NCI-H1417 treated with DMSO at 0.1 percent for 48 hours (cell line): Measurements from ENCODE around the gene IGFBP6.
"Not testable (repeated sequence)": the region's sequence is repeated elsewhere in the genome, so short reads cannot be mapped to it uniquely, and the experiment has no call there.

ENCODE experiments used
- DNase-seq: peaks from one replicate; lab custom pipeline; 2025; lab: John Stamatoyannopoulos, UW

IGFBP6 gene

DNA sequence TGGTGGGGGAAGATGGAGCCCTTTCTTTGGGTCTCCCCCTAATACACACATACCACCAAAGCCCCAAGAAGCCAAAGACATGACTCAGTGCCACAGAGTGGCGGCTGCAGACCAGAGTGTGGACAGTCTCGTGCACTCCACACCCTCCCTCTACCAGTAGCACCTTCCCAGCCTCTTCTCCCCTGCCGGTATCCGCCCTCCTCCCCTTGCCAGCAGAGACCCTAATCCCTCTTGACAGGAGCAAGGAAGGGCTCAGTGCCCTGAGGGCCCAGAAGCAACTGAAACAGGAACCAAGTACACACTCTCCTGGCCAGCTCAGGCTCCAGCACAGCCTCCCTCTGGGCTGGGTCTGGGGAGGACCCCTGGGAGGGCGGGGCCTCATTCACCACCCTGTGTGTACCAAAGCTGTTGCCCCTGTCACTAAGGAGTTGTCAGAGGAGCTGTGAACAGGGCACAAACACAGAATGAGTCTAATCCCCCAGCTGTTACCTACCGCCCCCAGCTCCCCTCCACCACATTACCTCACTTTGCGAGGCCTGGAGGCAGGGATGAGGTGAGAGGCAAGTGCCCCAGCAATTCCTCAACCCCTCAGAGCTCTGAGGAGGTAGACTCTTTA lies 26.5 kb upstream of the IGFBP6 start:
- no peak for DNase-seq

DNA sequence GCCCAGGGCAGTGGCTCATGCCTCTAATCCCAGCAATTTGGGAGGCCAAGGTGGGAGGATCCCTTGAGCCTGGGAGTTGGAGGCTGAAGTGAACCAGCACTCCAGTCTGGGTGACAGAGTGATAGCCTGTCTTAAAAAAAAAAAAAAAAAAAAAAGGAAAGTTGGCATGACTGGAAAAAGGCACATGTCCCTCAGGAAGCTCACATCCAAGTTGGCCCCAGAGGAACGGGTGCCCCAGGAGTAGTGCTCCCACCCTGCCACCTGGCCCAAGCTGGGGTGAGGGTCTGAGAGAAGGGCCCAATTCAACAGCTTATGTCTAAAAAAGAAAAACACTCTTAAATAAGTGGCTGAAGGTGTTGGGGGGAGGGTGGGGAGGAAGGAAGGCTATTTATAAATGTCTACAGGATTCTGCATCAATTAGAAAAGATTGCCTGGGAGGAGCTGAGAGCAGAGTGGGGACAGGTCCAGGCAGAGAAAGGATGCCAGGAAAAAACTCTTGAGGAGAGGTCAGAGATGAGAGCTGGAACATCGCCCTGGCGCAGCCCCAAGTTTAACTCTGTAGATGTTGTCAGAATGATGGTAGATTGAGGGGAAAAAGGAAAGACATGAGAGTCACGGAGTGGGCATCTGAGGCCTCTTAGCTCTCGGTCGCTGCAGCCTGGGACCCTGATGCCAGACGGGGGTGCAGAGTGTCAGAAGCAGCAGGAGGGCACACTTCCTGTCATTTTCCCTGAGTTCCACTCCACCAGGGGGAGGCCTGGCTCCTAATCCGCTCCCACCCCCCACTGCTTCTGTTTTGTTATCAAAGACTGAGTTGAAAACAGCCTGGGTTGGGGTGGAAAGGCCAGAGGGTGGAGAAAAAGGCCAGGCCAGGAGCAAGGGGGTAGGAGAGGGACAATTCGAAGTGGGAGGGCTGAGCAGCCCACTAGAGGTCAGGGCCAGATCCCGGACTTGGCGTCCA lies 25.6 kb upstream of the IGFBP6 start:
- no peak for DNase-seq

DNA sequence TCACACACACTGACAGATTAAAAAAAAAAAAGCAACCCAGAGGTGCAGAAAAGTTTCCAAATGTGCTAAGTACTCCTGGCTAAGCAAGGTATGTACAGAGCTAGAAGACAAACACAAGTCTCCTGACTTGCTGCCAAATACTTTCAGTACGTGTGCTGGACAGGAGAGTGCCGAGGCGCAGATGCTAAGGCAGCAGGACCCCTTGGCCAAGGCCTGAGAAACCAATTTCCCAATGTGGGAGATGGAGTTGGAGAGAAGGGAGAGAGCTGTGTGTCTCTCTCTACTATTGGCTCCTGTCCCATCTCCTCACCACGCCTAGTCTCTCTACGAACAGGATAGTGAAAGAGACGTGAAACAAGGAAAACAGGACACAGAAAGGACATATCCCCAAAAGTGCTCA lies 23.6 kb upstream of the IGFBP6 start:
- no peak for DNase-seq

DNA sequence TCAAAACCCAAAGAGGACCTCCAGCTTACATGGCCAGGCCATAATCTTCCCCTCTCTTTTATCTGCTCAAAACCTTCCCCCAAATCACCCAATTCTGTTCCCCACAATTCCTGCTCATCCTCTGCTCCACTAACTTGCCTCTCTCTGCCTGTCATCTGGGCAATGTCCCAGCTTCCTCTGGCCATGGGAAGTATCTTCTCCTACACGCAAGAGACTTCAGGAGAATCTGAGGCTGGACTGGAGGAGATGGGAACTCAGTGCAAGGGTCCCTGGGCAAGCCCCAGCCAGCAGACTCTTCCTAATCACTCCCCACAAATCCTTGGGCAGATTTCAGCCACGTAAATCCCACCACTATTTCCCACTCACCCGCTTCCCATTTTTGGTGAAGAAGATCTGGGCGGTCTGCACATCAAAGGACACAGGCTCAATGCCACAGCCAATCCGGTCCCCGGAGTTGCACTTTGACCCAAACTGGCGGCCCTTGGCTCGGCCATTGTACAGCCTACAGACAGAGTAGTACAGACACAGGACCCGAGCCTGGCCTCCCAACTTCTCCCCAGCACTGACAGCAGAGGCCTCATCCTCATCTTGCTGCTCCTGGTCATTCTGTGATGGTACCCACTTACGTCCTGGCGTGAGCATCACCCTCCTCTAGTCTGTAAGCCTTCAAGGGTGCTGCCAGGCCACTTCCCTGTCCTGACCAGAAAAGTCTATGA lies 23.0 kb upstream of the IGFBP6 start:
- DNase-seq: no peak

DNA sequence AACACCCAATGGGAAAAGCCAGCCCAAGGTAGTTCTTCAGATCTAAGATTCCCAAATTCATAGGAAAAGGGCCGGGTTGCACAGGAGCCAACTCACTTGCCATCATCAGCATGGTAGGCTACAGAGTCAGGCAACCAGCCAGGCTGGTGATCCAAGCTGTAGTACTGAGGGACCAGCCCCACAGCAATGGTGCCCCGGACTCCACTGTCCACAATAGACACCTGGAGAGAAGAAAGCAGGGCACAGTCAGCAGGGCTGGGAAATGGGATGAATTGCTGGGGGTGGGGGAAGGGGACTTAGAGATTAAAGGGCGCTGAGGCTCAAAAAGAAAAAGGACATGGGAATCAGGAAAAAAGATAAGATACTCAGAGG lies 22.5 kb upstream of the IGFBP6 start:
- no peak for DNase-seq

DNA sequence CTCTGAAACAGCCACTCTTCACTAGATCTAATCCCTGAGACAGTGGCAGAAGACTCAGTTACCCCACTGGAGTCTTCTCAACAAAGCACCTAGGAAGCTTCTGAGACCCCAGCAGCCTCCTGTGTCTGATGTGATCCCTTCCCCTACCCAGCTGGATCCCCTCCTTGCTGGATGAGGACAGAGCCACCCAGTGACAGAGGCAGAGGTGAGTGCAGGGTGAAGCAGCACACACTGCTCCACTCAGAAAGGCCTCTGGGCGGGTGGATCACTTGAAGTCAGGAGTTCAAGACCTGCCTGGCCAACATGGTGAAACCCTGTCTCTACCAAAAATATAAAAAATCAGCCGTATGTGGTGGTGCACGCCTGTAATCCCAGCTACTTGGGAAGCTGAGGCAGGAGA lies 21.0 kb upstream of the IGFBP6 start:
- DNase-seq: no peak

DNA sequence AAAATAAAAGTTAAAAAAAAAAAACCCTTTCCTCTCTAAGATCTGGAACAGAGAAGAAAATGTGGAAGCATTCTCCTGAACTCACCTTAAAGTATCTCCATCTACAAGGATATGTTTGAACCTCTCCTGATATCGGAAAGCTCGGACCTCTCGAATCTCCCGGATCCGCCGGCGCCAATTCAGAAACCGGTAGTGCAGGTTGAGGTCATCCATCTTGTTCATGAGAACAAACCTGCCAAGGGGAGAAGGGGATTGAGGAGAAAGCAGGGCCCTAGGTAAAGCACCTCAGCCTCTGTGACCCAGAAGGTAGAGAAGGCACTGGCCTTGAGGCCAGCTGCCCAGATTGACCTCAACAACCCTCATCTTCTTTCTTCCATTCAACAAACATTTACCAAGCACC lies 20.4 kb upstream of the IGFBP6 start:
- no peak for DNase-seq

DNA sequence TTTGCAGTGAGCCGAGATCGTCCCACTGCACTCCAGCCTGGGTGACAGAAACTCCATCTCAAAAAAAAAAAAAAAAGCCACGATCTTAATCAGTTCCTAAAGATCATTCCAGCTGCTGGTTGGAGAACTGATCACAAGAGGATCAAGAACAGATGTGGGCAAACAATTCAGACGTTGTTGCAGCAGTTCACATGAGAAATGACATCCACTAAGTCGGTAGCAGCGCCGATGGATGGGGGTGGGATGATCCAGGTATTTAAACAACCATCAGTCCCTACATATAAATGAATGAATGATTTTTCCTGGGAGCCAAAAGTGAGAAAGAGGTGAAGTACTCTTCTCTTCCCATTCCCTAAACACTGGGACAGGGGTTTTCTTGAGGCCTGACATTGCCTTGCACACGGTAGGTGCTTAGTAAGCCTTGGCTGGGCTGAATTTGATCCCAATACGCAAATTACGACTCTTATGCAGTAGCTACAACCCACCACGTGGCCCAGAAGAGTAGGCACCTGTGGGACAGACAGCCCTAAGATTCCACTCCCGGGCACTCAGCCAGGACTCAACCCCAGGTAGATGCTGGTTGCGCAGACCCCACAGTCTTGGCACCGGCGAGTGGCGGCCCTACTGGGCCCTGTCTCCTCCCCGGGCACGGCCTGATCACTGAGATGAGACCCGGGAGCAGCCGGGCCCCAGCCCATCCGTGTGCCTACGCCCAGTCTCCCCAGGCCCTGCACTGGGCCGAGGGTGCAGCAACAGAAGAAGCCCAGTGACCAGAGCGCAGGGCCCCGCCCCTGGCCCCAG lies 18.8 kb upstream of the IGFBP6 start:
- DNase-seq: no peak

DNA sequence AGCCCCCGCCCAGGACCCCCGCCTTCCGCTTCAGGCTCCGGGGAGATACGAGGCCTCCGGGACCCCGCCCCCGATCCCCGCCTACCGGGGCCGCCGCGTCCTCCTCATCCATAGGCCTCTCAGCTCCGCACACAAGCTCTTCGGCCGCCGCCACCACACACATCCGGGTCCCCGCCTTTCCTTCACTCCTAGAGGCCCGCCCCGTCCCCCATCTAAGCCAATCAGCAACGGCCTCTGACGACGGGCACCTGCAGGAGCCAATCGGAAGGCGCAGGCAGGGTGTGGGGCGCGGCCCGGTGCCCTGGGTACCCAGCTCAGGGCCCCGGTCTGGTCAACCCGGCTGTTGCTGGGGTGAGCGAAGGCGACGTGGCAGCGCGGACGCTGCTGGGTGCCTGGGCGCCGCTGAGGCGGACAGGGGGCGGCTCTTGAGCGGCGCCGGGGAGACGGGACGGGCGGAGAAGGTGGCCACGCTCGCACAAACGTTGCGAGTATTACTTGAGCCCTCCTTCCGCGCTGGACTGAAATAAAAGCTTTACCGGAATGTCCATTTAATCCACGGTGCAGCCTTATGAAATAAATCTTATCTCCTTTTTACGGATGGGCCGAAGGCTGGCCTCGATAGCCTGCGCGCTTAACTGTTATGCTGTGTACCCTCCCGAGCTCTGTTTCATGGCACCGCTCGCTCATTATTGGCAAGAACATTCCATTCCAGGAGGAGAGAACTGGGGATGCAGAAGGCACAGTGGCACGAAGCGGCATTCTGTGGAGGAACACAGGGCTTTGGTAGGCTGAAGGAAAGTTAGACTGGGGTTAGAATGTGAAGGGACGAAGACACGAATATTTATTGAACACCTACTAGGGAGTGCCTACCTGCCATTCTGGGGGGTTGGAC lies 18.0 kb upstream of the IGFBP6 start, which contains the start of gene SPRYD3:
TSS of gene SPRYD3 (minus strand) at position 165 of the 892 bp plus-strand sequence. CDS start at position 108, 57 bp downstream.
- peak; percentile 92 for DNase-seq

DNA sequence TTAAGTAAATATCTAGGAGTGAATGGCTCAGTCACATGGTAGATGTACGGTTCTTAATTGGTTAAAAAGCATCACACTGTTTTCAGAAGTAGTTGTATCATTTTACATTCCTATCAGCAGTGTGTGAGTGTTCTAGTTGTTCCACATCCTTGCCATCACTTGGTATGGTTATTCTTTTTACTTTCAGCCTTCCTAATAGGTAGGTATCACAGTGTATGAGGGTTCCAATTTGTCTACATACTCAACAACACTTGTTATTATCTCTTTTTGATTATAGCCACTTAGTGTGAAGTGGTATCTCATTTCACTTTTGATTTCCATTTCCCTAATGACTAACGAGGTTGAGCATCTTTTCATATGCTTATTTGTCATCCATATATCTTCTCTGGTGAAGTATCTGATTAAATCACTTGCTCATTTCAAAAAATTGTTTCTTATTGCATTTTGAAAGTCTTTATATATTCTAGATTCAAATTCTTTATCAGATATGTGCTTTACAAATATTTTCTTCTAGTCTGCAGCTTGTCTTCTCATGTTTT lies 14.8 kb upstream of the IGFBP6 start:
- no peak for DNase-seq

DNA sequence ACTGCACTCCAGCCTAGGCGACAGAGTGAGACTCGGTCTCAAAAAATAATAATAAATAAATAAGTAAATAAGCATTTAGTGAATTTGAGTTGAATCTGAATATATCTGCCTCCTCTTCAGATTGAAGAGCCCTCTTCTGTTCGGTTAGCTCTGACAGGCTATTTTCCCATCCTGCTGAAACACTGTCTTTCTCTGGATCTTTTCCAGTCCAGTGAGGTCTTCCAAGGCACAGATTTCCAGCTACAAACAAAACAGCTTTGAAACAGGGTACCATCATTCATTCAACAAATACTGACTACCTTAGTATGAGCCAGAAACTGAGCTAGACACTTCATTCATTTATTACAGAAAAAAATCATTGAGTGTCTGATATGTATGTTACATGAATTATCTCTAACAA lies 11.1 kb upstream of the IGFBP6 start:
- DNase-seq: no peak

DNA sequence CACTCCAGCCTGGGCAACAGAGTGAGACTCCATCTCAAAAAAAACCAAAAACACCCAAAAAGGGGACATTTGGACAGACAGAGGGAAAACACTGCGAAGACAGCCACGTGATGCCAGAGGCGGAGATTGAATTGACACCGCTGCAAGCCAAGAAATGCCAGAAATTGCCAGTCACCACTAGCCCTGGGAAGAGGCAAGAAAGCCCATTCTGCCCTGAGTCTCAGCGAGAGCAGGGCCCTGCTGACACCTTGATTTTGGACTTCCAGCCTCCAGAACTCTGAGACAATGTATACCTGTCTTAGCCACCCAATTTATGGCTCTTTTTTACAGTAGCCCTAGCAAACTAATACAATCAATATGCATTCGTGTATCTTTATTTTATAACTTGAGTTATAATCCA lies 7.4 kb upstream of the IGFBP6 start:
- DNase-seq: no peak

DNA sequence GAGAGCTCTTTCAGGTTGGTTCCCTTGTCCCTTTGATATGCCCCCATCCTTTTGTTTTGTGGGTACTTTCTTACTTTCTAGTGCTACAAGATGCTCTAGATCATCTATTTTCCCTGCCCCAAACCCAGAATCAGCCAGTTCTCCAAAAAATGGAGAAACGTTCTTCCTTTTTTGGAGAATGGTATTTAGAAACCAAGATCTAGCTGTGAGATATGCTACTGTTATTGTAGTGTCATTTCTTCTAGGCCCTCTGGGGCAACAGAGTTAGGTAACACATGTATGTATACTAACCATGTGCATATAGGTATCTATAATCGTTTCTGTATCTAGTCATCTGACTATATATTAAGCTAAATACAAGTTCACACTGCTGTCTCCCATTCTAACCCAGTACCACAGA lies 6.9 kb upstream of the IGFBP6 start:
- DNase-seq: no peak

DNA sequence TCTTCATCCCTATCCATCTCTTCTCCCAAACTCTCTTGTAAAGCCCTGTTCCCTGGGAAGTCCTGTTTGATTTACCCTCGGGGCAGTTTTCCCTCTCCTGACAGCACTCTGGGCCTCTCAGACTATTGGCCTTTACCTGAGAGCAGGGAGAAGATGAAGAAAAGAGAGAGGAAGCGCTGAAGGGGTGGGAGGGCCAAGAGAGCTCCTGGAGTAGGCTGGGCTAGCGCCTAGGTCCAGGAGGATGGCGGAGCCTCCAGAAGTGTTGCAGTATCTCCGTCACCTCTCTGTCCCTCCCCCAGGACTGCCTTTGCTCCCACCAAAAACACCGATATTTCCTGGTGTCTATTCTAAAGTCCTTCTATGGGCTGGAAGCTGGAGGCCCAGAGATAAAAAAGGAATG lies 5.7 kb upstream of the IGFBP6 start:
- no peak for DNase-seq

DNA sequence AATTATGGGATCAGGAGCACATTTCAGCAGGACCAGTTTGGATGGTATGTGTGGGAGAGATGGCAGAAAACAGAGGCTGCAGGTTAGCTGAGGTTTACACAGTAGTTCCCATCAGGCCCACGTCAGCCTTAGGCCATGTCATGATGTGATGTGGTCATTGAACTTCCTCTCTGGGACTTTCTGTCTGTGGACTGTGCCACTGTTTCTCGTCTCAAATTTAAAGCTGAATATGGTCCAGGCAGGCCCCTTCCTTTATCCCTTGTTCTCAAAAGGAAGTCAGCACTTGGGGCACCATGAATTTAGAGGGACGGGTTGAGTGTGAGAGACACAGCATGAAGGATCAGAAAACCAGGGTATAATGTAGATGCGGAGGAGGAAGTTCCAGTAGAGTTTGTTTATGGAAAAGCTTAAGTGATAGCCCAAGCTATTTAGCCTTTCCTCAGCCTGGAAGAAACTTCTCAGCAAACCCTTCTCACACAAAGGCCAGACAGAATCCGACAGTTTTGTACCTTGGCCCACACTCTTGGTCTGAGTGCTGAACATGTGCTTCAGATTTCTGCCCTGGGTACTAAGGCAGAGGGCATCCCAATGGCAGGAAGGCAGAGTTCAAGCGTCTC lies 3.6 kb upstream of the IGFBP6 start:
- DNase-seq: no peak

DNA sequence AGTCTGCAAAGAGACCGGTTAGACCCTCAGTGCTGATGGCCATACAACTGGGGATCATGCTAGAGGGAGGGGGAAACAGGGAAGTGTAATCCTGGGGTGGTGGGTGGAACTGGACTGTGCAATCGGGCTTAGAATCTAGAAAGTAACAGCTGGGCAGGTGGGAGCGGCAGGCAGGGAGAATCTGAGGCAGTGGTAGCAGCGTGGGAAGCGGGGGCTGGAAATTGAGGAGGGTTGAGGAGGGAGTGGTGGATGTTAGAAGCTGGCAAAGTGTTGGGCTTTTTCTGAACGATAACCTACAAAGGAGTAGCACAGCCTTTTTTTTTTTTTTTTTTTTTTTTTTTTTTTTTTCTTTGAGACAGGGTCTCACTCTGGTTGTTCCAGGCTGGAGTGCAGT lies 3.1 kb upstream of the IGFBP6 start:
- no peak for DNase-seq

DNA sequence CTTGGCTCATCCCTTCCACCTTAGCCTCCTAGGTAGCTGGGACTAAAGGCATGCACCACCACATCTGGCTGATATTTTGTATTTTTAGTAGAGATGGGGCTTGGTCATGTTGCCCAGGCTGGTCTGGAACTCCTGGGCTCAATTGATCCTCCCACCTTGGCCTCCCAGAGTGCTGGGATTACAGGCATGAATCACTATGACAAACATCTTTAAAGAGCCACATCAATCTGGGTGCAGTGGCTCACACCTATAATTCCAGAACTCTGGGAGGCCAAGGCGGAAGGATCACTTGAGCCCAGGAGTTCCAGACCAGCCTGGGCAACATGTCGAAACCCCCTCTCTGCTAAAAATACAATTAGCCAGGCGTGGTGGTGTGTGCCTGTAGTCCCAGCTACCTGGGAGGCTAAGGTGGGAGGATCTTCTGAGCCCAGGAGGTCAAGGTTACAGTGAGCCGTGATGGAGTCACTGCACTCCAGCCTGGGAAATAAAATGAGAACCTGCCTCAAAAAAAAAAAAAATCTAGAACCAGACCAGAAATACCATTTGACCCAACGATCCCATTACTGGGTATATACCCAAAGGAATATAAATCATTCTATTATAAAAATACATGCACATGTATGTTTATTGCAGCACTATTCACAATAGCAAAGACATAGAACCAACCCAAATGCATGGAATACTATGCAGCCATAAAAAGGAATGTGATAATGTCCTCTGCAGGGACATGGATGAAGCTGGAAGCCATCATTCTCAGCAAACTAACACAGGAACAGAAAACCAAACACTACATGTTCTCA lies 2.5 kb upstream of the IGFBP6 start:
- DNase-seq: not testable (repeated sequence)

DNA sequence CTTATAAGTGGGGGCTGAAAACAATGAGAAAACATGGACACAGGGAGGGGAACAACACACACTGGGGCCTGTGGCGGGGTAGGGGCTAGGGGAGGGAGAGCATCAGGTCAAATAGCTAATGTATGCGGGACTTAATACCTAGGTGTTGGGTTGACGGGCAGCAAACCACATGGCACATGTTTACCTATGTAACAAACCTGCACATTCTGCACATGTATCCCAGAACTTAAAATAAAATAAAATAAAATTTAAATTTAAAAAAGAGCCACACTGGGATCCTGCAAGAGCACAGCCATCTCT lies 1.9 kb upstream of the IGFBP6 start:
- not testable (repeated sequence) for DNase-seq

DNA sequence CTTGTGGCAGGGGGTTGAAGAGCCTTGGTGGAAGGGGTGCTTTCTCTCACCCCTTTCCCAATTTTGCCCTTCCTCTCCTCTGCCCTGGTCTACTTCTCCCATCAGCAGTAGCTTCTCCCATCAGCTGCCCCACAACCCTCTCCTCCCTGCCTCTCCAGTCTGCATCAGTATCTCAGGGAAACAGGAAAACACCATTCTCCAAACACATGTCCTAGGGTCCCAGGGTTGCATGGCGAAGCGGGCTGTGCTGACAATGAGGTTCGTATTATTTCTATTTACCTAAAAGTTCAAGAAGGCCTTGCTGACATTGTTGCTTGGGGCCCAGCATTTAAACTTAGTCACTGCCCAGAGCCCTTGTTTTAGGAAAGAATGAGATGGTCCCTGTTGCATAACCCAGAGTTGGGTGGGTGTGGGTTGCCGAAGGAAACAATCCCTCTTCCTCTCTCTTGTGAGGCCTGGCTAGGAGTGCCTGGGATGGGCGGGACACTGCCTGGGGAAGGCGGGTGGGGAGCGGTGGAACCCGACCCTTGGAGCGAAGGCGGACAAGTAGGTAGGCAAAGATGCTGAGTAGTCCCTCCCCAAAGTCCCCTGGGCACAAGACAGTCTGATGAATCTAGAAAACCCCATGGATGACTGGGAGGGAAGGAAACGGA lies 1.3 kb upstream of the IGFBP6 start:
- DNase-seq: no peak
